Fibroblast of mammary gland (primary cell): ENCODE results near the gene PPCDC.
"Not testable (repeated sequence)": the region's sequence is repeated elsewhere in the genome, so short reads cannot be mapped to it uniquely, and the experiment has no call there.

ENCODE experiments used
- DNase-seq: peaks from one replicate; pipeline ENCODE4 v3.0.0-alpha.2; 2010; ENCODE audit warnings: low read depth
- H3K4me3 ChIP-seq: 2 replicates; pipeline ENCODE4 v1.5.1; 2011; ENCODE audit warnings: low read depth, mild to moderate bottlenecking, low read length, moderate library complexity; ENCODE audit not compliant: control insufficient read depth
- TF ChIP-seq, protein P1 (sequence below): conservative IDR thresholded peaks from 2 replicates; pipeline ENCODE4 v1.5.1; 2011; ENCODE audit warnings: low read depth, low read length, inconsistent platforms; ENCODE audit not compliant: control insufficient read depth, insufficient read depth

PPCDC gene

DNA sequence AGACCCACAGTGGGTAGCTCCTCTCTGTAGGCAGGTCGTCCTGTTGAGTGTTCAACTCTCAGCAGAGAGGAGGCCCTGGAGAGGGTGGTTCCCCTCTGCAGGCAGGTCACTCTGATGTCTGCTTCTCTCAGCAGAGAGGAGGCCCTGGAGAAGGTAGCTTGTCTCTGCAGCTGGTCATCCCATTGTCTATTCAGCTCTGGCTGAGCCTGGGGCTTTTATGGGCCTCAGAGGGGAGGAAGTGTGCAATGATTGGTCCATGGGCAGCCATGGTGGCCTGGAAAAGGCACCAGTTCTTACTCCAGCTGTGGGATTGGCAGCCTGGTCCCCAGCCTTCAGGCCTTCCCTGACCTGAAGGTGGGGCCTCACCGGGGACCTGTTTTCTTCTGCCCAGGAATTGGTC lies 52.9 kb downstream of the PPCDC start:
- H3K4me3 ChIP-seq, result no peak overlapping the region
- TF ChIP-seq, protein P1, sequence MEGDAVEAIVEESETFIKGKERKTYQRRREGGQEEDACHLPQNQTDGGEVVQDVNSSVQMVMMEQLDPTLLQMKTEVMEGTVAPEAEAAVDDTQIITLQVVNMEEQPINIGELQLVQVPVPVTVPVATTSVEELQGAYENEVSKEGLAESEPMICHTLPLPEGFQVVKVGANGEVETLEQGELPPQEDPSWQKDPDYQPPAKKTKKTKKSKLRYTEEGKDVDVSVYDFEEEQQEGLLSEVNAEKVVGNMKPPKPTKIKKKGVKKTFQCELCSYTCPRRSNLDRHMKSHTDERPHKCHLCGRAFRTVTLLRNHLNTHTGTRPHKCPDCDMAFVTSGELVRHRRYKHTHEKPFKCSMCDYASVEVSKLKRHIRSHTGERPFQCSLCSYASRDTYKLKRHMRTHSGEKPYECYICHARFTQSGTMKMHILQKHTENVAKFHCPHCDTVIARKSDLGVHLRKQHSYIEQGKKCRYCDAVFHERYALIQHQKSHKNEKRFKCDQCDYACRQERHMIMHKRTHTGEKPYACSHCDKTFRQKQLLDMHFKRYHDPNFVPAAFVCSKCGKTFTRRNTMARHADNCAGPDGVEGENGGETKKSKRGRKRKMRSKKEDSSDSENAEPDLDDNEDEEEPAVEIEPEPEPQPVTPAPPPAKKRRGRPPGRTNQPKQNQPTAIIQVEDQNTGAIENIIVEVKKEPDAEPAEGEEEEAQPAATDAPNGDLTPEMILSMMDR, result no peak
- no peak for DNase-seq

DNA sequence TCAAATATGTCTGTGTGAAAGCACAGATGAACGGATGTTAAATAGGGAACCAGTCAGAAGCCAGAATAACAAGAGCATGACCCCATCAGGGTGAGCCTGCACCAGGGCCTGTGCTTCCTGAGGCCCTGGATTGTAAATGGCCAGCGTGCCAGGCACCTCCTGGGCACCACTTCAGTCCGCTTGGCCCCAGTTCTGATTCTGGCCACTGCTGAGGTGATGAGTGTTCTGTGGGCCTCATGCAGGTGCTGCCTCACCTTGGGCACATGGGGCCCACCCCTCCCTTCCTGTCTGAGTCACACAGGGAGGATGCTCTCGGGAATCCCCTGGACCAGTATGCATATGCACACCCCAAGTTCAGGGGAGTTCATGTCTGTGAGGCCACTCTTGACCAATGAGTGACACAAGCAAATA lies 54.2 kb downstream of the PPCDC start:
- DNase-seq, H3K4me3 ChIP-seq: not testable (repeated sequence)

DNA sequence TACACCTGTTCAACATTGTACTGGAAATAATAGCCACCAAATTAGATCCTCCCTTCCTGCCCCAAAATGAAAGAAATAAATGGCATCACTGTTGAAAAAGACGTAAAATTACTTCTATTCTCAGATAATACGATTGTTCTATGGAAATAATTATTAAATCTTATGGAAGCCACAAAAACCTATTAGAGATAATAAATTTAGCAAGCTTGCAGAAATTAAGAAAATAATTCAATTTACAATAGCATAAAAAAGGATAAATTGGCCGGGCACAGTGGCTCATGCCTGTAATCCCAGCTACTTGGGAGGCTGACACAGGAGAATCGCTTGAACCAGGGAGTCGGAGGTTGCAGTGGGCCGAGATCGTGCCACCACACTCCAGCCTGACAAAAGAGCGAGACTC lies 57.8 kb downstream of the PPCDC start:
- TF ChIP-seq, protein P1, result no peak
- no peak overlapping the region for H3K4me3 ChIP-seq
- DNase-seq, result no peak

DNA sequence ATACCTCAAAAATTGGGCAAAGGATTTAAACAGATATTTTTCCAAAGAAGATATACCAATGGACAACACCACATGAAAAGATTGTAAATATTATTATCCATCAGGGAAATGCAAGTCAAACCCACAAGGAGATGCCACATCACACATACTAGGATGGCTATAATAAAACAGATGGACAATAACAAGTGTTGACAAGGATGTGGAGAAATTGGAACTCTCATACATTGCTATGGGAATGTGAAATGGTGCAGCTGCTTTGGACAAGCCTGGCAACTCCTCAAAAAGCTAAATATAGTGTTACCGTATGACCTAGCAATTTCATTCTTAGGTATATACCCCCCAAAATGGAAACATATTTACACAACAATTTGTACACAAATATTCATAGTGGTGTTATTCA lies 59.3 kb downstream of the PPCDC start:
- TF ChIP-seq, protein P1, result no peak
- no peak overlapping the region for H3K4me3 ChIP-seq
- no peak for DNase-seq

DNA sequence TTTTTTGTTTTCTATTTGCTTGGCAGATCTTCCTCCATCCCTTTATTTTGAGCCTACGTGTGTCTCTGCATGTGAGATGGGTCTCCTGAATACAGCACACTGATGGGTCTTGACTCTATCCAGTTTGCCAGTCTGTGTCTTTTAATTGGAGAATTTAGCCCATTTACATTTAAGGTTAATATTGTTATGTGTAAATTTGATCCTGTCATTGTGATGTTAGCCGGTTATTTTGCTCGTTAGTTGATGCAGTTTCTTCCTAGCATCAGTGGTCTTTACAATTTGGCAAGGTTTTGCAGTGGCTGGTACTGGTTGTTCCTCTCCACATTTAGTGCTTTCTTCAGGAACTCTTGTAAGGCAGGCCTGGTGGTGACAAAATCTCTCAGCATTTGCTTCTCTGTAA lies 62.3 kb downstream of the PPCDC start:
- not testable (repeated sequence) for DNase-seq, H3K4me3 ChIP-seq

DNA sequence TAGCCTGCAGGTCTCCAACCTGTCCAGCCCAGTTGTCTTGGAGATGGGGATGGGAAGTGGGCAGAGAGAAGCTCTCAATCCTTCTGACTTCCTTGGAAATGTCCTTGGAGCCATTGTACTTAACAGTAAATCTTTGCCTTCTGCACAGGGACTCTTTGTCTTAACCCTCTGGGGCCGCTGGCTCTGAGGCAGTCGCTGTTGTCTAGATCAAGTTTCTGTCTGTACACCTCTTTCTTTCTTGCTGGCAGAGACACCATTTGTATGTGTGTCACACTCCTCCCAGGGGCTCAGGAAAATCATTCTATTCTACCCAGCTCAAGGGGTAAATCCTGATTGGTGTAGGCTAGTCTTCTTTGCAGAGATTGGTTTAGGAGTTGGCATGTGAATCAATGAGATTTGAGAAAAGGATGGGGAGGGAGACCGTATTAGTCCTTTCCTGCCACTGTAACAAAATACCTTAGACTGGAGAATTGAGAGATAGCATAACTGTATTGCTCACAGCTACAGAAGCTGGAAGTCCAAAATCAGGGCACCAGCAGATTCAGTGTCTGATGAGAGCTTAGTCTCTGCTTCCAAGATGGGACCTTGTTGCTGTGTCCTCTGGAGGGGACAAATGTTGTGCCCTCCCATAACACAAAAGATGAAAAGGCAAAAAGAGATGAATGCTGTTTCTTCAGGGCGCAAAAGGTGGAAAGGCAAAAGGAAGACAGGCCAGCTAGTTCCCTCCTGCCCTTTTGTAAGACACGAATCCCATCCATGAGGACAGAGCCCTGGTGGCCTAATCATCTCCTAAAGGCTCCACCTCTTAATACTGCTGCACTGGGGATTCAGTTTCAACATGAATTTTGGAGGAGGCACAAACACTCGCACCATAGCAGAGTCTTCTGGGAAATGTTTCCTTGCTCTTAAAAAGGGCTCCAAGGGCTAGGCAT lies 66.3 kb downstream of the PPCDC start:
- DNase-seq, result no peak

DNA sequence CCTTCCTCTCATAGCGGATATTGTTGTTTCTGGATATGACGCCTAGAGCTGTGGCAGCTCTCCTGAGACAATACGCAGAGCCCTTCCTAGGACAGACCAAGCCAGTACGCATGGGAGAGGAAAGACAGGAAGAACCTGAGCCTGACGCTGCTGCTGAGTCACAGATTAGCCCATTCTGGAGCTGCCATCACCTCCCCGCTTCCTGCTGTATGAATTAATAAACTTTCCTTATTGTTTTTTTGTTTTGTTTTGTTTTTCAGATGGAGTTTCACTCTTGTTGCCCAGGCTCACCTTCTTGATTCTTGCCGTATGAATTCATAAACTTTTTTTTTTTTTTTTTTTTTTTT lies 67.0 kb downstream of the PPCDC start:
- TF ChIP-seq, protein P1, result no peak
- no peak for DNase-seq
- H3K4me3 ChIP-seq, result no peak overlapping the region

More for the DNA sequence above, 66.3 kb downstream of the PPCDC start:
- TF ChIP-seq, protein P1, result no peak
- no peak overlapping the region for H3K4me3 ChIP-seq

DNA sequence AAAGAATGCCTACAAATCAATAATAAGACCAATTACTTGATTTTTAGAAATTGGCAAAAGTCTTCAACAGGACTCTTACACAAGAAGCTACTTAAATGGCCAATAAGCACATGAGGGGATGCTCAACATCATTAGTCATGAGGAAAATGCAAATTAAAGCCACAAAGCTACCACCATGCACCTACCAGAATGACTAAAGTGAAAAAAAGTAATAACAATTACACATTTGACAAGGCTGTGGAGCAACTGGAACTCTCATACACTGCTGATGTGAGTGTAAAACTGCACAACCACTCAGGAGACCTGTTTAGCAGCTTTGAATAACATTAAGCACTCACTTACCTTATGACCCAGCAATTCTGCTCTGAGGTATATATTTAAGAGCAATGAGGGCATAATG lies 68.4 kb downstream of the PPCDC start:
- TF ChIP-seq, protein P1, result no peak
- H3K4me3 ChIP-seq, result no peak overlapping the region
- peak; percentile 33 for DNase-seq

DNA sequence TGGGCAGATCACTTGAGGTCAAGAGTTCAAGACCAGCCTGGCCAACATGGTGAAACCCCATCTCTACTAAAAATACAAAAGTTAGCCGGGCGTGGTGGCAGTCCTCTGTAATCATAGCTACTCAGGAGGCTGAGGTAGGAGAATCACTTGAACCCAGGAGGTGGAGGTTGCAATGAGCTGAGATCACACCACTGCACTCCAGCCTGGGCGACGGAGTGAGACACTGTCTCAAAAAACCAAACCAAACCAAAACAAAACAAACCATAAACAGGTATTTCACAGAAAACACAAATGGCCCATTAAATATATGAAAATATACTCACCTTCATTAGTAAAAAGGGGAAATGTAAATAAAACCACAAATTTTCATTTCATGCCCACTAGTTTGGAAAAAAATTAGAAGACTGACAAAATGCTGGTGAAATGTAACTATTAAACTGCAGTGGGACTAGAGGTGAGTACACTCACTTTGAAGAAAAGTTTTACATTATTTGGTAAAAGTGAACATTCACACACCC lies 71.6 kb downstream of the PPCDC start:
- H3K4me3 ChIP-seq, result not testable (repeated sequence)

More for the DNA sequence above, 71.6 kb downstream of the PPCDC start:
- not testable (repeated sequence) for DNase-seq
